Measurements from ENCODE around the gene CAPRIN1. TPM values are rescaled to one million over a fixed set of nuclear protein-coding genes. Genes with fewer than 3 reads are reported as not detected.

The CAPRIN1 gene
- polyA plus RNA-seq, 1 donor (not counting 4 experiments of a cell fraction or from before 2014, with no cell fraction given) = 207 TPM

DNA sequence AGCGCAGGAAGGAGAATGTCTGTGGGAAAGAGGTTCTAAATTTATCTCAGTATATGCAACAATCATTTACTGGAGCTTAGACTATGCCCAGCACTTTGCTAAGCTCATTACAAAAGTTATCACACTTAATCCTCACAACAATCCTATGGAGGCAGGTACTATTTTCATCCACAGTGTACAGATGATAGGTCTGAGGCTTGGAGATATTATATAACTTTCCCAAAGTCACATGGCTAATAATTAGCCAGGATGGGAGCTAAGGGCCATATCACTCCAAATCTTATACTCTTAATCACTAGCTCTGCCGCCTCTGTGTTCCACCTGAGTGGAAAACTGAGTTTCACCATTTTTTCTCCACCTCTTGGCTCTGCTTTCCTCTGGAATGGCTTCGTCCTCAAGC lies 47.3 kb upstream of the CAPRIN1 start:
- dilution Hi-C loops (cut with MboI; ENCODE audit: extremely low pct_ligation_motif_present, low sequenced_read_pairs) = no loop called here
- Histone ChIP-seq H4K20me1 (ENCODE audit: control insufficient read depth, extremely low read depth, insufficient read depth, low read length) (no peaks in the 10 kb centered on the region), H3K4me2 (ENCODE audit: control insufficient read depth, extremely low read depth, insufficient read depth, low read depth, low read length) (no peak overlapping the region), H3K9me1 (ENCODE audit: control insufficient read depth, extremely low read depth, insufficient read depth, low read length) (no peaks in the 10 kb centered on the region), H3K4me3 (ENCODE audit: control insufficient read depth in 2 of 3, extremely low read depth in 1 of 3, insufficient read depth in 2 of 3, low read depth in 1 of 3, low read length in 3 of 3) (no peak overlapping the region), H3K27ac (ENCODE audit: control insufficient read depth, insufficient read depth, low read length) (no peak overlapping the region), H2AFZ (ENCODE audit: control insufficient read depth, low read length) (no peak overlapping the region), H3K79me2 (ENCODE audit: control insufficient read depth, insufficient read depth, low read length) (no peaks in the 10 kb centered on the region), H3K27me3 (ENCODE audit: control insufficient read depth, extremely low read depth, insufficient read depth, low read length) (peaks cover 3% of the 10 kb centered on the region), H3K9me3 (ENCODE audit: control insufficient read depth, low read depth, low read length) (no peaks in the 10 kb centered on the region), H3K9ac (ENCODE audit: control insufficient read depth, extremely low read depth, insufficient read depth, low read length) (no peak overlapping the region), H3K4me1 (ENCODE audit: control insufficient read depth, extremely low read depth, insufficient read depth, low read length) (no peaks in the 10 kb centered on the region), H3K36me3 (ENCODE audit: control insufficient read depth in 2 of 2, extremely low read depth in 1 of 2, insufficient read depth in 2 of 2, low read length in 2 of 2) (no peaks in the 10 kb centered on the region)
- FAIRE-seq (no peak), DNase-seq (ENCODE audit: low read depth, low spot score) (no peak)
- TF ChIP-seq EZH2 (IDR thresholded peaks at IDR 0.05; ENCODE audit: low read length) (no peak), CTCF (optimal IDR thresholded peaks at IDR 0.05 in 1 of 3, IDR thresholded peaks at IDR 0.05 in 1 of 3, conservative IDR thresholded peaks at IDR 0.05 in 1 of 3; ENCODE audit: extremely low read depth in 1 of 3, insufficient read depth in 2 of 3, low read length in 3 of 3) (no peak)

DNA sequence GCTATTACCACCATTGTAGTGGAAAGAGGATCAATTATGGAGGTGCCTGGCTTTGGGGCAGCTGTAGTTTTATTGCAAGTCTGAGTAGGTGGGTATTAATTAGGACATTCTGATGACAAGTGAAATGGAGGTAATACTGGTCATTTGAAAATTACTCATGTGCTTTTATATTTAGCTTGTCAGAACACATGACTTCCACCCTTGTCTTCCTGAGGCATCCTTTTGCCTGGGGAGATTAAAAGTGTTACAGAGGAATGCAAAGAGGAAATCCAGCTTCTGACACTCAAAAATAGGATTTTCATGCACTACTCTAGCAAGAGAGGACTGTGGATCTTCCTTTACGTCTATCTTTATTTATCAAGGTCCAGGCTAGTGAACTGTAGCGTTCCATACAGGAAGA lies 44.7 kb upstream of the CAPRIN1 start:
- Histone ChIP-seq H3K9ac (ENCODE audit: control insufficient read depth, extremely low read depth, insufficient read depth, low read length) (no peak overlapping the region), H3K4me1 (ENCODE audit: control insufficient read depth, extremely low read depth, insufficient read depth, low read length) (no peaks in the 10 kb centered on the region), H2AFZ (ENCODE audit: control insufficient read depth, low read length) (no peak overlapping the region), H3K79me2 (ENCODE audit: control insufficient read depth, insufficient read depth, low read length) (no peaks in the 10 kb centered on the region), H3K27me3 (ENCODE audit: control insufficient read depth, extremely low read depth, insufficient read depth, low read length) (peaks cover 3% of the 10 kb centered on the region), H3K9me3 (ENCODE audit: control insufficient read depth, low read depth, low read length) (no peaks in the 10 kb centered on the region), H3K27ac (ENCODE audit: control insufficient read depth, insufficient read depth, low read length) (no peak overlapping the region), H3K36me3 (ENCODE audit: control insufficient read depth in 2 of 2, extremely low read depth in 1 of 2, insufficient read depth in 2 of 2, low read length in 2 of 2) (no peaks in the 10 kb centered on the region), H3K9me1 (ENCODE audit: control insufficient read depth, extremely low read depth, insufficient read depth, low read length) (no peaks in the 10 kb centered on the region), H3K4me3 (ENCODE audit: control insufficient read depth in 2 of 3, extremely low read depth in 1 of 3, insufficient read depth in 2 of 3, low read depth in 1 of 3, low read length in 3 of 3) (no peak overlapping the region), H3K4me2 (ENCODE audit: control insufficient read depth, extremely low read depth, insufficient read depth, low read depth, low read length) (no peak overlapping the region), H4K20me1 (ENCODE audit: control insufficient read depth, extremely low read depth, insufficient read depth, low read length) (no peaks in the 10 kb centered on the region)
- FAIRE-seq (no peak), DNase-seq (ENCODE audit: low read depth, low spot score) (no peak)
- dilution Hi-C loops (cut with MboI; ENCODE audit: extremely low pct_ligation_motif_present, low sequenced_read_pairs) = no loop called here
- TF ChIP-seq EZH2 (IDR thresholded peaks at IDR 0.05; ENCODE audit: low read length) (no peak), CTCF (optimal IDR thresholded peaks at IDR 0.05 in 1 of 3, IDR thresholded peaks at IDR 0.05 in 1 of 3, conservative IDR thresholded peaks at IDR 0.05 in 1 of 3; ENCODE audit: extremely low read depth in 1 of 3, insufficient read depth in 2 of 3, low read length in 3 of 3) (no peak)
